Forelimb muscle (tissue), 1 donor: ENCODE measurements around the gene CCNC. TPM values are rescaled to one million over a fixed set of nuclear protein-coding genes. Genes with fewer than 3 reads are reported as not detected.

Experiments used
- DNase-seq: peaks from one replicate; pipeline ENCODE4 v3.0.0-alpha.2; 2013; ENCODE audit warnings: low read depth
- polyA plus RNA-seq: library from polyadenylated mRNA; unstranded; fragments of 120-200 nt; gene quantifications from one replicate; pipeline ENCODE4 v1.2.1, GENCODE V29; 2013; ENCODE audit not compliant: insufficient read length

Gene CCNC, protein sequence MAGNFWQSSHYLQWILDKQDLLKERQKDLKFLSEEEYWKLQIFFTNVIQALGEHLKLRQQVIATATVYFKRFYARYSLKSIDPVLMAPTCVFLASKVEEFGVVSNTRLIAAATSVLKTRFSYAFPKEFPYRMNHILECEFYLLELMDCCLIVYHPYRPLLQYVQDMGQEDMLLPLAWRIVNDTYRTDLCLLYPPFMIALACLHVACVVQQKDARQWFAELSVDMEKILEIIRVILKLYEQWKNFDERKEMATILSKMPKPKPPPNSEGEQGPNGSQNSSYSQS
- polyA plus RNA-seq: 44.0 TPM

DNA sequence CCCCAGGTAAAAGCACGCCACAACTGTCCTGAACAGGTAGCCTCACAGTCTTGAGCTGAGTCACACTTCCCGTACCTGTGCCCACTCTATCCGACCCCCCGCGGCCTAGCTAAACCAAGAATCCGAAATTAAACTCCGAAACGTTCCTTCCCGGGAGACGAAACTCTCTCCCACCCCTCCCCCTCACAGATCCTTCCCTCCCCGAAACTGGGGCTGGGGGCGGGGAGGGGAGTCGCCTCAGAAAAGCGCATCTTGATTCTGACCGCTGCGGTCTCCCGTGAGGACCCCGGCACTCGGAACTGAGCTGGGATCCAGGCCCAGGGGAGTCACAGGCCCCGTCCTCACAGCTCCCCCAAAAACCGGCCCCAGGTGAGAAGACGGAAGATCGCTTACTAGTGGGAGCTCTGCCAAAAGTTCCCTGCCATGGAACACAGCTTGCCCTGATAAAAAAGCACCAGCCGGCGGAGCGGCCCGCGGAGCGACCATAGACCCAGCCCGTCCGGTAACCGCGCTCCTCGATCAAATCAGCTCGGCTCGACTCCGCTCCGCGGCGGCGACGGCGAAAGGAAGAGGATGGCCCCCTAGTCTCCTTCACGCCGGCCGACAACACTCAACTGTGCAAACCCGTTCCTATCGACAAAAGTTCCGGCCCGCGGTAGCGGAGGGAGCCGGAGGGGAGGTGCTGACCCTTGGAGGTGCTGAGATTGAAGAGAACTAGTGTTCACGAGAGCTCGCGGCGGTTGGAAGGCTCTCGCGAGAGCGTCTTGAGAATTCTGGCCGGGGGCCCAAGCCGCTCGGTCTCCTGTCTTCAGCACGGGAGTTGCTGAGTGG lies at the start of gene CCNC:
Gene CCNC, minus strand, starts transcription at position 558 of the 831 bp plus-strand sequence. Its CDS starts 133 bp downstream, at position 425.
- peak; percentile 85 for DNase-seq

DNA sequence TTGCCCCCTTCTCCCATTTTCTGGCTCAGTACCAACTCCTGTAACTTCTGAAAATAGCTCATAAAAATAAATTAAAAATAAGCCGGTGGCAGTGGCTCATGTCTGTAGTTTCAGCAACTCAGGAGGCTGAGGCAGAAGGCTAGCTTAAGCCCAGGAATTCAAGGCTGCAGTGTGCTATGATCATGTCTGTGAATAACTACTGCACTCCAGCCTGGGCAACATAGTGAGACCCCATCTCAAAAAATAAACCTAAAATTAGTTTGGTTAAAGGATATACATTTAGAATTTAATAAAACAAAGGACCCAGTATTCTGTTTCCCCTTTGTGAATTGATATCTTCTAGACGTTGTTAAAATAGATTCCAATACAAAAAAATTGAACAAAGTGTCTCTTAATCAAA lies 48.7 kb upstream of the CCNC start:
- DNase-seq: no peak

DNA sequence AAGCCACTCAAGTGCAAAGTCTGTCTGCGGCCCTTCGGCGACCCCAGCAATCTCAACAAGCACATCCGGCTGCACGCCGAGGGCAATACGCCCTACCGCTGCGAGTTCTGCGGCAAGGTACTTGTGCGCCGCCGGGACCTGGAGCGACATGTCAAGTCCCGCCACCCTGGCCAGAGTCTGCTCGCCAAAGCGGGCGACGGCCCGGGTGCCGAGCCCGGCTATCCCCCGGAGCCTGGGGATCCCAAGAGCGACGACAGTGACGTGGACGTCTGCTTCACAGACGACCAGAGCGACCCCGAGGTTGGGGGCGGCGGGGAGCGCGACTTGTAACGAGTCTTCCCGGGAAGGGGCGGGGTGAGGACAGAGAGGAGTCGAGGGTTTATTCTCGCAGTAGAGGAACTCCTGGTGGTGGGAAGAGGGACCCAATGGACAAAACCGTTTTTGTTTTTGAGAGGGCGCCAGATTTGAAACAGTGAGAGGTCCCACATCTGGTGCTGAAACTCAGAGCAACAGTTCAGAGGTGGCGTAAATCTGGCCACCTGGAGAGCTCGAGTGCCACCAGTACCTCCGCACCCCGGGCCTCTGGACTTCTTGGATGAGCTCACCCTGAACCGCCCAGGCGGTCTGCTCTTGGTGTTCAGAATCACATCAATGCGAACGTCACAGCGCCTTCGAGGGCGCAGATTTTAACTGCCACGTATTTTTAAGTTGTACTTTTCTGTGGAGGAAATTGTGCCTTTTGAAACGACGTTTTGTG lies 46.1 kb upstream of the CCNC start:
- no peak for DNase-seq

DNA sequence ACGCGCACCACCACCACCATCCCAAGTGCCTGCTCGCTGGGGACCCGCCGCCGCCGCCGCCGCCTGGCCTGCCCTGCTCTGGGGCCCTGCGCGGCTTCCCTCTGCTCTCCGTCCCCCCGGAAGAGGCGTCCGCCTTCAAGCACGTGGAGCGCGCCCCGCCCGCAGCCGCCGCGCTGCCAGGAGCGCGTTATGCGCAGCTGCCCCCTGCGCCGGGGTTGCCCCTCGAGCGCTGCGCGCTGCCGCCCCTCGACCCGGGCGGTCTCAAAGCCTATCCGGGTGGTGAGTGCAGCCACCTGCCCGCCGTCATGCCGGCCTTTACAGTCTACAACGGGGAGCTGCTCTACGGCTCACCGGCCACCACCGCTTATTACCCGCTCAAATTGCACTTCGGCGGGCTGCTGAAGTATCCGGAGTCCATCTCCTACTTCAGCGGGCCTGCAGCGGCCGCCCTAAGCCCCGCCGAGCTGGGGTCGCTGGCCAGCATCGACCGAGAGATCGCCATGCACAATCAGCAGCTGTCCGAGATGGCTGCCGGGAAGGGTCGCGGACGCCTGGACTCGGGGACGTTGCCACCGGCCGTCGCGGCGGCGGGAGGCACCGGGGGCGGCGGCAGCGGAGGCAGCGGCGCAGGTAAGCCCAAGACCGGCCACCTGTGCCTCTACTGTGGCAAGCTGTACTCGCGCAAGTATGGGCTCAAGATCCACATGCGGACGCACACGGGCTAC lies 45.4 kb upstream of the CCNC start:
- no peak for DNase-seq

DNA sequence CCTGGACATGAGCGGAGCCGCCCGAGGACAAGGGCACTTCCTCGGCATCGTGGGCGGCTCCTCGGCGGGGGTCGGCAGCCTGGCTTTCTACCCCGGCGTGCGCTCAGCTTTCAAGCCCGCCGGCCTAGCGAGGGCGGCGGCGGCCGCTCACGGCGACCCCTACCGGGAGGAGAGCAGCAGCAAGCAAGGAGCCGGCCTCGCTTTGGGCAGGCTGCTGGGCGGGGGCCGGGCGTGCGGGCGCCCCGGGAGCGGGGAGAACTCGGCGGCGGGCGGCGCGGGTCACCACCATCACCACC lies 44.9 kb upstream of the CCNC start:
- no peak for DNase-seq

DNA sequence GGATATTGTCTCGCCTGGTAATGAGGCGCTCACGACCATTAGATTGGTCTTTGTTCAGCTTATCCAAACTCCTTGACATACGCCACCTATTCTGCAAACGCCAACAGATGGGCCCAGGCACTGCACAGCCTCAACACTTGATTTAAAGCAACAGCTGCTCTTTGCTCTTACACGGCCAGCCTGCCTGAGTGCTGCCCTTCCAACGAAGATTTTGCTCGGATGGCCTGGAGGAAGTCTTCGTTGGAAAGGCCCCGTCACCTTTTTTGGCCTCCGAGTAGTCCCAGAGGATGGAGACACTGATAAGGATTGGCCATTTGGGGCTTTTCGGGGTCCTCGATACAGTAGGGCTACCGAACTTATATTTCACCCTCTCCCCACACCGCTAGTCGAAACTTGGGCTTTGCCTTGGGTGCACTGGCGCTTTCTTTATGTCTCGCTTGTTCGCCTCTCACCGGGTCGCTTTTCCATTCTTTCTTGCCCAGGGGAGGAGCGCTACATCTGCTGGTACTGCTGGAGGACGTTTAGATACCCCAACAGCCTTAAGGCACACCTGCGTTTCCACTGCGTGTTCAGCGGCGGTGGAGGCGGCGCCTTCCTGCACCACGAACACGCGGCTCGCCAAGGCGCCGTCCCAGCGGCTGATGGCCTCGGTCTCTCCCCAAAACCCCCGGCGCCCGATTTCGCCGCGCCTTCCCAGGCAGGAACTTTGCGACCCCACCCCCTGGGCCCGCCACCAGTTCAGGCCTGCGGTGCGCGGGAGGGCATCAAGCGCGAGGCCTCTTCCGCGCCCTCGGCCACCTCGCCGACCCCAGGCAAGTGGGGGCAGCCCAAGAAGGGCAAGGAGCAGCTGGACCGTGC lies 44.3 kb upstream of the CCNC start:
- DNase-seq: no peak

DNA sequence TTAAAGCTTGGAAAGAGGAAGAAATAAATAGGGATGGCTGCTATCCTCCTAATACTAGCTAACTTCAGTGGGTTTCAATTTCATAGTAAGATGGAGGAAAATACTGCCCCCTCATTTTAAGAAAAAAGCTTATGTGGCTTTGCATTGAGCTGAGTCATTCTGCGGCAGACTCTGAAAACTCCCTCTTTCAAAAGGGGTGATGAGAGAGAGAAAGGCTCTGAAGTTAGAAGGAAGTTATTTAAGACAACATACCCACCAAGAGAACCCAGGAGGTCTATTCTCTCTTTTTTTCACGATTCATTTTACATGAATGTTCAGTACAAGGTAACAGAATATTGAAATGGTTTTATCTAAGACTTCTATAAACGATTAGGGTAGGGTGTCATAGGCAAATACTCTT lies 42.7 kb upstream of the CCNC start:
- DNase-seq: no peak

DNA sequence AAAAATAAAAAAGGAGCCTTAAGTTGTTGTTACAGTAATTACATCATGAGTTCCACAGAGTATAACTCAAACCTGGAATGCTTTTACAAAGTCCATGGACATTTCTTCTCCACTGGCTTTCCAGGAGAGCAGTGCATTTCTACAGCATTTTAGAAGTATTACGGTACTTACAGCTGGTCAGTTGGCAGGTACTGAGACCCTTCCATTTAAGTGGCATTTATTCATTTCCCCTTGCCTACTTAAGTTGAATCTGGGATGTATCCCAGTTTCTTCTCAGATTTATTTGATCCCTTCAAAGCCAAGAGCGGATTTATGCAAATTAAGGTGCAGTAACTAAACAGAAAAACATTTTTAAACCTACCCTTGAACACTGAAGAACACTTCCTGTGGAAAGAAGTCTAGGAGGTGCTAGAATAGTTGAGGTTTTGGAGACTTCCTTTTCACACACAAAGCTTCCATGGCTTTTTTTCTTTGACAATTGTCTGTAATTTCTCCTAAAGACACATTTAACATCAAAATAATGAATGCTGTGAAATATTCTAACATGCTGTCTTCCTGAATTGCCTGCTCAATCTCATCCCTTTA lies 41.5 kb upstream of the CCNC start:
- DNase-seq: no peak

DNA sequence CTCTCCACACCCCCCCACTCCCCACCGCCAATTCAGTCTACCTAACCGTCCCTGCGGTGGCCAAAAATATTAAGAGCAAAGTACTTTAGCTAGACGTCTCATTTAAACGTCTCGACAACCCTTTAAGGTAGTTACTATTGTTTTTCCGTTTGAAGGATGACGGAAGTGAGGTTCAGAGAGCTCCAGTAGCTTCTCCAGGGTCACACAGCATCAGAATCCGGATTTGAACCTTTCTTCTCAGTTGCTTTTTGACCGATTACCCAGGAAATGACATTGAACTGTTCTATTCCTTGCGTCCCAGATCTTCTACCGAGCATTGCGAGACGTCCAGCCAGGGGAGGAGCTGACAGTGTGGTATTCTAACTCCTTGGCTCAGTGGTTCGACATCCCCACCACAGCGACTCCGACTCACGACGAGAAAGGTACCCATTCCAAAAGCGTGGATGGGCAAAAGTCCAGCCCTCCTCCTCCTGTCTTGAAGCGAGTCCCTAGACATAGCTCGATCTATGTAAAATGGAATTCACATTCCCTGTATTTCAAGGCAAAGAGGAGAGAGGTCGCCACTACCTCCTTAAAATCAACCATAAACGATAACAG lies 40.5 kb upstream of the CCNC start:
- DNase-seq: no peak

DNA sequence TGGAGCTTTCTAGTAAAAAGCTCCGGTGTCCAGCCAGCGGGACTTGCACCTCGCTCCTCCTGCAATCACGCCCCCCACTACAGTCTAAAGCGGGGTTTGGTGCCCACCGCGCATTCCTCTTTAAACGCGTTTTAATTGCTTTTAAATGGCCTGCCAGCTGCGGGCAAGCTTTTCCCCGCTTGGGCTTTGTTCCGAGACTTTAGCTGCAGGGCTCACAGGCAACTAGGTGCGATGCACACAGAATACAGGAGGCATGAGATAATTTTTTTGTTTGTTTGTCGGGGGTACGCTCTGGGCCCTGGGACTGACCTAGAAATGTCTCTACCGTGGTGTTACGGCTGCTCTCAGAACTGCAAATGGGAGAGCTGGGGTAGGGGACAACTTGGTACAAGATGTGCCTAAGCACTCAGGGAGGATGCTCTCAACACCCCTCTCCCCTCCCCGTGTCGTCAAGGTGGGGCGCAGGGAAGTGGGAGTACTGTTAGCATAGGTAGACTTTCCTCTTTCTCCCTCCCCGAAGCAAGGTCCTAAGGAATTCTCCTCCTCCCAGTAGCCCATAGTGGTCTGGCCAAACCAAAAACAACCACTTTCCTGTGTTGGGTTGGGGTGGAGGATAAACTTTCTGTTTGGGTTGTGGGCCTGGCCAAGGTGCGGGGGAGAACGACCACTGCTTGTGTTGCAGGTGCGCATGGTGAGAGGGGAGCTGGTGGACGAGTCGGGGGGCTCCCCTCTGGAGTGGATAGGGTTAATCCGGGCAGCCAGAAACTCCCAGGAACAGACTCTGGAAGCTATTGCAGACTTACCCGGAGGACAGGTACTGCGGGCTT lies 39.8 kb upstream of the CCNC start:
- no peak for DNase-seq

DNA sequence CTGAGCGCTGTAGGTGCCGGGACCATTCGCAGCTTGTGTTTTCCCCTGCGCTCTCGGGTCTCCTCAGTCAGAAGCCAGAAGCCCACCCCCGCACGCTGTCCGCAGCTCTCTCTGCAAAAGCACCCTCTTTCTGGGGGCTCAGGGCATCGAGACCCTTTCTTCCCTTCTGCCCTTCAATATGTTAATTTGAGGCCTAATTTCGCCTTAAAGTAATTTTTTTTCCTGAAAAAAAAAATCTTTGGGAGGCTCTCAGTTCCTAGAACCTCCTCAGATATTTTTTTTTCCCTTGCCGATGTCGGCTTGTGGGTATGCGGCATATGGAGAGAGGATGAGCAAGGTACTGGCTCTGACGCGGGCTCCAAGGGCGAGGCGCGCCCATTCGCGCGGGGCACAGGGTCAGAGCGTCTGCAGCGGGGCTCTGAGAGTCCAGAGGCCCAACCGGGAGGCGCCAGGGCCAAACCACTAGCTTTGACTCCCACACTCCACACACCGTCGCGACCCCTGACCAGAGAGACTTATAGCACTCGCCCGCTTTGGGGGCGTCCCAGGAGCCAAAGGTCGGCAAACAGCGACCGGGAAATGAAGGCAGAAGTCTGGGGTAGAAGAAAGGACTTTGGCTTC lies 39.1 kb upstream of the CCNC start:
- no peak for DNase-seq

DNA sequence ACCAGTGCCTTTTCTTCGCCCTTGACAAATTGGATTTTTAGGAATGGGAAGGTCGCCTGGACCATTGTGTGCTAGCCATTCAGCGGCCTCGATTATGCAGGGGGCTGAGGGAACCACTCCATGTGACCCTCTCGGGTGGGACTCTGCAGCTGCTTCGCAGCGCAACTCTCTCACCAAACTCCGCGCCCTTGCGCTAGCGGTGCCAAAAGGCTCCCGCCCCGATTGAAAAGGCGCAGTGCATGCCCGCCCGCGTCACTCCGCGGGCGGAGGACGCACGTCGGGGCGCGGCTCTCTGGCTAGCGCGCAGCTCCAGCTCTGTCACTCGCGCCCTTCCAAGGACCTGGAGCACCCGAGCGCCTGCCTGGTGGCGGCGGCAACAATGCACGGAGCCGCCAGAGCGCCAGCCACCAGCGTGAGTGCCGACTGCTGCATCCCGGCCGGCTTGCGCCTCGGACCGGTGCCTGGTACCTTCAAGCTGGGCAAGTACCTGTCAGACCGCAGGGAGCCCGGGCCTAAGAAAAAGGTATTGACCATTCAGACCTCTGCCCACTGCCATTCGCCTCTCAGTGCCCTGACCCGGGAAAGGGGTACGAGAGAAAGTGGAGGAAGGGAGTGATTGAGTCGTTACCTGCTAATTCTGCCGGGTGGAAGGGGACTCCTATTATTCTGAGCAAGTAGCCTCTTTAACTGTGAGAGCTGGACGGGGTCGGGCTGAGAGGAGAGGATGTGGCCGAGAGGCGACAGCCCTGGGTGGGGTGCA lies 38.4 kb upstream of the CCNC start, which contains the start of gene PRDM13:
Gene PRDM13, plus strand, starts transcription at position 178 of the 760 bp plus-strand sequence. Its CDS starts 202 bp downstream, at position 380.
- no peak for DNase-seq

DNA sequence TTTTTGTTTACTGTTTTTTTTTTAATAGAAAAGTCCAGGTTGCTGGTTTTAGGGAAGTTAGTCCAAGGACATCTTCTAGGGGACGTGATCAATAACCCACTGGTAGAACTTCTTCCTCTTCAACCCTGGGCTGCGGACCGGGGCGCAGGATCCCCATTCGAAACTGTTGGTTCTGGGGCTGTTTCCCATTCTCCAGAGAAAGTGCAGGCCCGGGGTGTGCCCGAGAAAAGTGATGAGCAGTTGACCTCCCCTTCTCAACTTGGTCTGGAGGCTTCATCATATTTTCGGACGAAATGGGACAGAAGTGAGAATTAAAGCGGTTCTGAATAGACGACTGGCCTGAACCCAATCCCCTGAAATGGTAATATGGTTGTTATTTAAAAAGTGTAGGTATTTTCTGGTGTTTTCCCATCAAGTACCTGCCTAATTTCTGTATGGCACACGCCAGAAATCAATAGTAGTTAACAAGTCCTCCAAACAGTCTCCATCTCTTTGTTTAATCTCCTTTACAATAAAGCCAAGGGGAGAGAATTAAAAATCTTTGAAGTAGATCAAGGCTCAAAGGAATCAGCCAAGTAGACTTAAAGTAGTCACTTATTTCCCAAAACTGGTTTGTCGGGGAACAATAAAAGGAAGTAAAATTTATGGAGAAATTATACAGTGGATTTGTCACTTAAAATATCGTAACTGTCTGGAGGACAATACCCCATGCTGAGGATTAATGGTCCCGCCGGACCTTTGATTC lies 37.6 kb upstream of the CCNC start:
- DNase-seq: no peak

DNA sequence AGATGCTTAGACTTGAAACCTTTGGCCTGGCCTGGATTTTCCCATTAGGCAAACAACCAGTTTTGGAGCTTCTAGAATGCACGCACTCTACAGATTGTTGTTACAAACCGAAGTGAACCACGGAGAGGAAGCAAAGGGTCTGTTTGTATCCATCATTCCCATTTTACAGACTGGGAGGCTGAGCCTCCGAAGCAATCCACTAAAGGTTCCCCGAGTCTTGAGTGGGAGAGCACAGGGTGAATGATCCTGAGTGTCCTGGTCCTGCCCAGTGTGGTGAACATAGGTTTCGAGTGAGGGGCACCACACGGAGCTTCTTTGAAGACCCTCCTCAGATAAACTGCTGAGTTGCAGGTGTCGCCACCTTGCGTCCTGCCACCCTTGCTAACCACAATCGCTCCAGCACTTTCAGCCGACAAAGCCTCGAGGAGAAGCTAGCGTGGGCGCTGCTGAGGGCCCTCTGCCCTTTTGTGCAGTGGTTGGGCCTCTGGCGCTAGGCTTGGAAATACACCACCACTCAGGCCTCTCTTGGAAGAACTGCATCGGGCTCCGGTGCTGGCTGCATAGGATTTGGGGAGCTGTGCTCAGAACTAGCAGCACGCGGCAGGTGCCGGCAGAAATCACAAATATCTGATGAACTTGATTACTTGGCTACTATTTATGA lies 36.7 kb upstream of the CCNC start:
- DNase-seq: no peak

DNA sequence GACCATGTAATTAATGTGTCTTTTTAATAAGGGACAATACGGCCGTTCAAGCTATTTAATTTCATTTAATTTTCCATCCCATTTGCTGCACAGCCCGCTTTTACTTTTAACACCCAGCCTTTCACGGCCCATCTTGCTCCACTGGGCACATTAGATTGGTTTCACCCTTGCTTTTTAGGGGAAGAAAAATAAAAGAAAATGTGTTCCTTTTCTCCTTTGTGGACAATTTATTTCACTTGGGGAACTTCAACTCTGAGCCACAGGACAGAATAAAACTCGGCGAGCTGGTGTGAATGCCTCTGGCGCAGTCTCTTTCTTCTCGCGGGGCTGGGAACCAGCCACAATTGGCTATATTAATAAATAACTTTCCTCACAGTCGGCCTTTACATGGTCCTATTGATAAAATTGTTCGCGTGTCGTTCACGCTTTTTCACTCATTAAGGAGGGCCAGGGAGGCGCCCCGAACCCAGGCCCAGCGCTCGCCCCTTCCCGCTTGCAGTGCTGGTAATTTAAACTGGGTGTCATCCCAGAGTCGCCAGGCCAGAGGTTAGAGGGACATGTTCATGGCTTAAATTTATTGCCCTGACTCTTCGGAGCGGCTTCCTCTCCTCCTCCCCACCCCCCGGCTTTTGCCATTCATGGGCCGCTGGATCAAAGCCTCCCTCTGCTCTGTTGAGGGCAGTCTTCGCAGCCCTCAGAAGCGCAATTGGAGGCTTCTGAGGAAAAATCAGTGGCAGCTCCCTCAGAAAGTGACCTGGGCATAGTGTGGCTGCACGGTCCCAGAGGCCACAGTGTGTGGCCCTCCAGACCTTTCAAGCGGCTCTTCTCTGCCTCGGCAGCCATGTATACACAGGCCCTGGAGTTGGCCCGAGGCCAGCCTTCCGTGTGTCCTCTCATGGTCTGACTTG lies 36.0 kb upstream of the CCNC start:
- DNase-seq: no peak
